ENCODE measurements around the gene FCER2.
A peak's percentile ranks its signal among the peaks of the same experiment; 100 is the strongest.

Gene FCER2

DNA sequence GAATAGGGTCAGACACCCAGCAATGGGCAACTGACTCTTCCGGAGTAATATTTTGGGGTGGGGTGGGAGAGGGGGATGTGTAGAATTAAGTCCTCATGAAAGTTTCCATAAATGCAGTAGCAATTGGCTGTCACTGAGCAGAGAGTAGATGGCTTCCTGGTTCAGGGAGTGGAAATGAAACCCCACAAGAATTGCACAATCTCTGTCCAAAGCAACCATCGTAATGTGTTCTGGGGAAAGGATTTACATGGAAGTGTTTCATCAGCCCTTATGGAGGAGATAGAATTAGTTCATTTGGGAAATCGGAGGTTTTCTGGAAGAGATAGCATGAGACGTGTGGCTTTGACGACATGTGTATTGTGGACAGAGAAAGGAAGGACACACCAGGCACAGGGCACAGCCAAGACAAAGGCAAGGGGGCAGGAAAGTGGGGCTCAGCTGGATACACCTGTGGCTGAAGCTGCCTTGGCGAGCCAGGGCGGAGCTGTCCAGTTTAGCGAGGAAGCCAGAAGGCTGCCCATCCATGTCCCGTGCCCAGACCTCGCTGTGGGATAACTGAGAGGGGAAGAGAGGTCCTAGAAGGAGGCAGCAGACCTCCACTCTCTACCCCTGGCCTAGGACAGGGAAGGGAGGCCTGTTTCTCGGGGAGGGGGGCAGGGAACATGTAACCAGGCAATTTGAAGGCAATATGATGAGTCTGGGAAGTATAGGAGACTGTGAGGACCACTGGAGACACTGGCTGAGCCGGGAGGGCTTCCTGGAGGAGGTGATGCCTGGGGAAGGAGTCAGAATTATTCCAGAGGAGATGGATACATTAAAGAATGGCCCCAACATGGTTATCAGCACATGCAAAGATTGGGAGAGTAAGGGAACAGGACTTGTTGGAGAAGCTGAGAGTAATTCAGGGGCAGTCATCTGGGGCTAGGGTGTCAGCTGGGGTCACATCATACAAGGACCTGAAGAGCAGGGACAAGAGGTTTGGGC, 32.6 kb upstream of the FCER2 start:
- Histone ChIP-seq H3K4me3 (no peak overlapping the region), H3K27ac (peak overlapping the region in 3 of 21 experiments; percentile 6 to 23 (median 9))

DNA sequence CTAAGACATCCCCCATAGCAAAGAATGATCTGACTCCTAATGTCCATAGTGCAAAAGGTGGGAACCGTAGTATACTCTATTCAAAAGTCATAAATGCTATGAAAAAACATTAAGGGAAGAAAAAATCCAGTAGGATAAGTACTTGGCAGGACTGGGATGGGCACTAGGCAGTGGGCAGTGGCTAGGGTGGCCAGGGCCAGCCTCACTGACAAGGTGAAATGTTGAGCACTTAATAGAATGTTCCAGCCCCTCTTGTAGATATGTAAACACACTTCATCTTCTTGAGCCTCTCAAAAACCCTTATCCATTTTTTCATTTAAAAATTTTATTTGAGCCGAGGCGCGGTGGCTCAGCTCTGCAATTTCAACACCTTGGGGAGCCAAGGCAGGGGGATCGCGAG, 31.4 kb upstream of the FCER2 start:
- Histone ChIP-seq H3K27ac (no peak overlapping the region), H3K4me3 (no peak overlapping the region)

DNA sequence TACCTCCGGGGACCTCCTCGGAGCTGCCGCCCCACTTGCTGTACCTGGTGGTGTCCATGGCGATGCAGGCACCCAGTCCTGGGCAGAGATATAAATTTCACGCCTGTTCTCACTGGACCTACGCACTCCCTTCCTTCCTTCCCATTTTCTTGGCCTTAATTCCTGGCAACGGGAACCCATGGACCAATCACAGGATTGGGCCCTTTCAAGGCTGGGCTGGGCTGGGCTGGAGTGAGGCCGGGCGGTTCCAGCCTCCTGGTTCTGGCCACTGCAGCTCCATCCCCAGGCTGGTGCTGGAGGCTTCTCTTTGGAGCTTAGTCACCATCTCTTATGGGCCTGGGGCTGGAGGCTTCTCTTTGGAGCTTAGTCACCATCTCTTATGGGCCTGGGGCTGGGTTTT, 30.1 kb upstream of the FCER2 start, which contains the start of gene CLEC4G:
Gene CLEC4G, minus strand, starts transcription at position 66 of the 400 bp plus-strand sequence. Its CDS starts 8 bp downstream, at position 58.
- Histone ChIP-seq H3K4me3 (no peak within 1 kb of the TSS), H3K27ac (no peak within 1 kb of the TSS)

- Histone ChIP-seq H3K27ac (no peak overlapping the region), H3K4me3 (no peak overlapping the region)
Observed at GRCh38 chr19:7731615-7732014, 29.7 kb upstream of the FCER2 start.

DNA sequence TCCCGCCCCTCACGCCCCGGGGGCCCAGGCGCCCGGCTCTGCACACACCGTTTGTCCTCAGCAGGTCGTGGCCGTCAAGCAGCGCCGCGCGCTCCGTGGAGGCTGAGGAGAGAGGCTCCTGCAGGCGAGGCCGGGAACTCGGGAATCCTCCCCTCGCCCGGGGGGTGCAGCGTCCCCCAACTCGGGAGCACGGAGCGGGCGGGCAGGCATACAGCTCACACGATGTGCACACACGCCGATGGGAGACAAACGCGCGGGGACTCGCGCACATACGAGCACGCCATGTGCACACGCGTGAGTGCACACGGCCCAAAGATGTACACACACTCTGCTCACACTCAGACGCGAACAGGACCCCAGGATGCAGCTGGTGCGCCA, 29.3 kb upstream of the FCER2 start:
- H3K4me3 ChIP-seq = no peak overlapping the region
- H3K27ac ChIP-seq = no peak overlapping the region

DNA sequence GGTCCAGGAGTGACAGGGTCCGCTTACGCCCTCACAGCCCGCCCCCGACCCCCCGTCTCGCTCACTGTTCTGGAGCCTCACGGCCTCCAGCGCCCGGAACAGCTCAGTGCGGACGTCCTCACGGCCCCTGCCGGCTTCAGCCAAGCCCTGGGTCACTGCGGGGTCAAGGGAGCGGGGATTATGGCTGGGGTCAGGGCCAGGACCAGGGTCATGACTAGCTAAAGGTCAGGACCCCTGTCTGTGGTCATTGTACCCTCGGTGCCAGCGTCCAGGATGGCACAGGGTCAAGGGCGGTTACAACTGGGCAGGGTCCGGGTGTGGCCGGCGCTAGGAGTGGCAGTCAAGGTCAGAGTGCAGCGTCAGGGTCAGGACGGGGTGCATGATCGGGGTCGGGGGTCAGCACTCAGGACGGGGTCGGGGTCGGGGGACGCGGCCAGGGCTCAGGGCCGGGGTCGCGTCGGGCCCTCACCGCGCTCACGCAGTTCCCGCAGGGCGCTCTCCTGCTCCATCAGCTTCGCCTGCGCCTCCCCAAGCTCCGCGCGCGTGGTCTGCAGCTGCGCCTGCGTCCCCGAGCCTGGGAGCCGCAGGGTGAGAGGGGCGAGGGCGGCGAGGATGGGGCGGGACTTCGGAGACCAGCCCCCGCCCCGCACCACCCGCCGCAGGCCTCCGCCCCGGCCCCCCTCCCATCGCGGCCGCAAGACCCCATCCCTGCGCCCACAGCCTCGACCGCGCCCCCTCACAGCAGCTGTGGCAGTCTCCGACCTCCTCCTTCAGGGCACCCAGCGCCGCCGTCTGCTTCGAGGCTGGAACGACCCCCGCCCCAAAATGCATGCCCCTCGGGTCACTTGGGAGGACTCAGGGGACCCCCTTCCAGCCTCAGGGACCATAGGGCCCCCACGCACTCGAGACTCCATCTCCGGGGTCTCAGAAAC, 28.6 kb upstream of the FCER2 start:
- H3K4me3 ChIP-seq = no peak overlapping the region
- no peak overlapping the region for H3K27ac ChIP-seq

DNA sequence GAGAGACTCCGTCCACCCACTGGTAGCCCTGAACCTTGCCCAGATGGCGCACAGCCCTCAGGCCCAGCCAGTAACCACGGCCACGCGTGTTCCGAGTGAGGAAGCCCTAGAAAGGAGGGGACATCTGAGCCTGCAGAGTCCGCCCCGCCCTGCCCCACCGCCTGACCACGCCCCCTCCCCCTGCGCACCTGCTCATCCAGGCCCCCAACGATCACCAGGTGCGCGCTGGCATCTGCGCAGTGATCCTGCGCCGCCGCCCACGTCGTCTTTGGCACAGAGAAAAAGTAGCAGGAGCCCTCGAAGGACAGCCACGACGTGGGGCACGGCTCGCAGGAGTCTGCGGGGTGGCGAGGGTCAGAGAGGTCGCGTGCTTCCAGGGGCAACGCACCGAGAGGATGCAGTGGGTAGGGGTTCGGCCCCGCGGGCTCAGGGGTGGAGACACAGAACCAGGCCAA, 27.9 kb upstream of the FCER2 start:
- no peak overlapping the region for H3K27ac ChIP-seq
- no peak overlapping the region for H3K4me3 ChIP-seq

- Histone ChIP-seq H3K4me3 (no peak overlapping the region), H3K27ac (no peak overlapping the region)
Observed at GRCh38 chr19:7729211-7729610, 27.3 kb upstream of the FCER2 start.

- Histone ChIP-seq H3K27ac (no peak overlapping the region), H3K4me3 (no peak overlapping the region)
Observed at GRCh38 chr19:7725791-7726190, 23.9 kb upstream of the FCER2 start.

GRCh38 chr19:7722231-7722651, 20.3 kb upstream of the FCER2 start:
- H3K27ac ChIP-seq = no peak overlapping the region
- H3K4me3 ChIP-seq = no peak overlapping the region

GRCh38 chr19:7720351-7720750, 18.4 kb upstream of the FCER2 start:
- no peak overlapping the region for H3K4me3 ChIP-seq
- no peak overlapping the region for H3K27ac ChIP-seq

DNA sequence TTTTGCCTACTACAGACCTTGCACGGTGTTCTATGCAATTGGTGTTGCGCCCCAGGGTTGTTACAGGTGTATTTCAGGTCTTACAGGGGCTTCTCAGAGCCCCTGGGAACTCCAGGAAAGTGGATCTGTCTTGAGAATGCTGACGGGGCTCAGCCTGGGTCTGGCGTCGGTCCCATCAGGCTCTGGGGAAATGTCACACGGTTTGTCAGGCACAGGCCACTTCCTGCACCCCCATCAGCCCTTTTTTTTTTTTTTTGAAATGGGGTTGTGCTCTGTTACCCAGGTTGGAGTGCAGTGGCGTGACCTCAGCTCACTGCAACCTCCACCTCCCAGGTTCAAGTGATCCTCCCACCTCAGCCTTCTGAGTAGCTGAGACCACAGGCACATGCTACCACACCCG, 16.7 kb upstream of the FCER2 start:
- Histone ChIP-seq H3K4me3 (no peak overlapping the region), H3K27ac (no peak overlapping the region)

GRCh38 chr19:7716762-7717161, 14.8 kb upstream of the FCER2 start:
- Histone ChIP-seq H3K27ac (no peak overlapping the region), H3K4me3 (no peak overlapping the region)

DNA sequence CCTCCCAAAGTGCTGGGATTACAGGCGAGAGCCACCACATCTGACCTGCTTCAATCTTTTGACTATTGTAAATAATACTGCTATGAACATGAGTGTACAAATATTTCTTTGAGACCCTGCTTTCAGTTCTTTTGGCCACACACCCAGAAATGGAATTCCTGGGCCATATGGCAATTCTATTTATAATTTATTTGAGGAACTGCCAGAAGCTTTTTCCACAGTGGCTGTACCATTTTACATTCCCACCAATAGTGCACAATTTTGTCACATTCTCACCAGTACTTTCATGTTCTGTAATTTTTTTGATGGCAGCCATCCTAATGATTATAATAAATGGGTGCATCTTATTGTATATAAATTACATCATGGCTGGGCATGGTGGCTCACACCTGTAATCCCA, 13.7 kb upstream of the FCER2 start:
- Histone ChIP-seq H3K27ac (no peak overlapping the region), H3K4me3 (no peak overlapping the region)

- H3K27ac ChIP-seq = no peak overlapping the region
Observed at GRCh38 chr19:7710616-7711015, 8.7 kb upstream of the FCER2 start.

GRCh38 chr19:7709932-7710460, 8.1 kb upstream of the FCER2 start:
- Histone ChIP-seq H3K4me3 (no peak overlapping the region), H3K27ac (no peak overlapping the region)

More at GRCh38 chr19:7710616-7711015, 8.7 kb upstream of the FCER2 start:
- H3K4me3 ChIP-seq = no peak overlapping the region

DNA sequence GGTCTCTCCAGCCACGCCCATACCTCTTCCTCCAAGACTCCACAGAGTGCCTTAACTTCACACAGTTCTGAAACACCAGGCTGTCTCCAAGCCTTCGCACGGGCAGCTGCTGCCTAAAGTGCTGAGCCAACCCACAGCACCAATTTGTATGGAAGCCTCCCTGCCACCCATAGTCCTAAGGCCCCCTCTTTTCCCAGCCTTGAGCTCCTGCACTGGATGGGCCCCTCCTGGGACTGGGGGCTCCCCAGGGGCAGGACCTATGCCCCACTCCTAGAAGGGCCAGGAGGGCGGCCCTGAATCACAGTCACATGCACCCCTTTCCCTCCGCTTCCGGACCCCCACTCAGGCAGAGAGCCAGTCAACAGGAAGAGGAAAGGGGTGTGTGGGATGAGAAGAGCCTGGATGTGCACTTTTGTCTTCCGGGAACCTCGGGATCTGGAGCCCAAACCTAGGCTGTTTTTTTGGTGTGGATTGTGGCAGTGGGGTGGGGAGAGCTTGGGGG, 5.1 kb upstream of the FCER2 start:
- Histone ChIP-seq H3K27ac (peak overlapping the region in 13 of 21 experiments; percentile 12 to 86 (median 36)), H3K4me3 (no peak overlapping the region)

DNA sequence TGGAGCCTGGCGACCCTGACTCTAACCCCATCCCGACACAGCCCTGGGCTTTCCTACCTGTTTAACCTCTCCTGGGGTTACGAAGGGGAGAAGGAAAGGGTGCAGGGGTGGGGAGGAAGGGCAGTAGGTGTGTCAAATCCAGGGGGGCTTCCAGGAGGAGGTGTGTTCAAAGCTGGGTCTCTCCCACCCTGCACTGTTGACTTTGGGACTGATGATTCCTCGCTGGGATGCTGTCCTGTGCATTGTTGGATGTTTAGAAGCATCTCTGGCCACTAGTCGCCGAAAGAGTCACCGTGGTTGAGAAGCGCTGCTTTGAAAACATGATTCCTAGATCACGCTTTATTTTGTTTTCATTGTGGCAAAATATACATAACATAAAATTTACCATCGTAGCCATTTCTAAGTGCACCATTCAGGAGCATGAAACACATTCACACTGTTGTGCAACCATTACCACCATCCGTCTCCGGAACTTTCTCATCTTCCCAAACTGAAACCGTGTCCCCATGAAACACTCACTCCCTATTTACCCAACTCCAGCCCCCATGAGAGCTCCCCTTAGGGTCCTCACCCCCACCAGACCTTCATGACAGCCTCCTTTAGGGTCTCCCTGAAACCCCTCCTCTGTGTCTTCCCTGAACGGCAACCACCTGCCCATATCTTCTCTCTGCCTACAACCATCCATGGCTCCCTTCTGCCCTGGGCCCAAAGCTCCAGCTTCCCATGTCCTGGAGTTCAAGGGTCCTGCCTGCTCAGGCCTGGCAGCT, 4.4 kb upstream of the FCER2 start:
- Histone ChIP-seq H3K4me3 (no peak overlapping the region), H3K27ac (peak overlapping the region in 17 of 21 experiments; percentile 12 to 86 (median 58))

Data from skin epidermis (tissue), 12 donors.